ENCODE data around the gene CCNE1.

CCNE1 gene

GRCh38 chr19:29840066-29840950 lies 28.5 kb downstream of the CCNE1 start:
- no peak overlapping the region for H3K4me3 Mint-ChIP-seq
- no peaks in the 10 kb centered on the region for H3K27me3 Mint-ChIP-seq (ENCODE audit: low read depth)
- peak overlapping the region; percentile 41 for H3K27ac Mint-ChIP-seq
- H3K36me3 Mint-ChIP-seq (ENCODE audit: low read depth), result no peaks in the 10 kb centered on the region
- no peak for DNase-seq (ENCODE audit: low spot score)
- peaks cover 26% of the 10 kb centered on the region for H3K4me1 Mint-ChIP-seq (ENCODE audit: low read depth)
- H3K9me3 Mint-ChIP-seq, result no peaks in the 10 kb centered on the region

DNA sequence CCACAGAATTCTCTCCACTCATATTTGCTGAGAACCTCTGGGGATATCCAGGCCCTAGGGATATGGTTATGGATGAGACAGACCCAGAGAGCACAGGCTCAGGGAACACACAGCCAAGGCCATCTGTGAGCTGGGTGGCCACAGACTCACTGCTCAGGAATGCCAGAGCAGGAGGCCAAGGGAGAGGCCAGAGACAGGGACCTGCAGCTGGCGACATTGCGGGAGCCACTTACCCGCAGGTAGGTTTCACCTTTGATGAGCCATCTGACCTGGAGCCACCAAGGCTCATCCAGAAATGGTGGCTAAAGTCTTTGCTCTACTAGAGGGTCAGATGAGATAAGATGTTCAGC lies 29.4 kb downstream of the CCNE1 start:
- Mint-ChIP-seq H3K4me3 (no peak overlapping the region), H3K9me3 (no peaks in the 10 kb centered on the region), H3K27me3 (ENCODE audit: low read depth) (no peaks in the 10 kb centered on the region), H3K27ac (no peak overlapping the region), H3K4me1 (ENCODE audit: low read depth) (peaks cover 28% of the 10 kb centered on the region), H3K36me3 (ENCODE audit: low read depth) (no peaks in the 10 kb centered on the region)
- no peak for DNase-seq (ENCODE audit: low spot score)

GRCh38 chr19:29841559-29842367 lies 30.0 kb downstream of the CCNE1 start:
- no peak for DNase-seq (ENCODE audit: low spot score)
- no peak overlapping the region for H3K27ac Mint-ChIP-seq
- H3K9me3 Mint-ChIP-seq, result no peaks in the 10 kb centered on the region
- peaks cover 22% of the 10 kb centered on the region for H3K4me1 Mint-ChIP-seq (ENCODE audit: low read depth)
- no peaks in the 10 kb centered on the region for H3K36me3 Mint-ChIP-seq (ENCODE audit: low read depth)
- no peaks in the 10 kb centered on the region for H3K27me3 Mint-ChIP-seq (ENCODE audit: low read depth)
- H3K4me3 Mint-ChIP-seq, result no peak overlapping the region

- no peak for DNase-seq (ENCODE audit: low spot score)
- Mint-ChIP-seq H3K27me3 (ENCODE audit: low read depth) (peaks cover 2% of the 10 kb centered on the region), H3K9me3 (no peaks in the 10 kb centered on the region), H3K27ac (no peak overlapping the region), H3K4me3 (peak overlapping the region; percentile 20), H3K4me1 (ENCODE audit: low read depth) (peaks cover 14% of the 10 kb centered on the region), H3K36me3 (ENCODE audit: low read depth) (no peaks in the 10 kb centered on the region)
Measured at GRCh38 chr19:29842471-29843179, 30.8 kb downstream of the CCNE1 start.

- Mint-ChIP-seq H3K27ac (no peak overlapping the region), H3K4me3 (peak overlapping the region; percentile 76), H3K27me3 (ENCODE audit: low read depth) (peaks cover 2% of the 10 kb centered on the region), H3K36me3 (ENCODE audit: low read depth) (no peaks in the 10 kb centered on the region), H3K9me3 (no peaks in the 10 kb centered on the region), H3K4me1 (ENCODE audit: low read depth) (peaks cover 13% of the 10 kb centered on the region)
- DNase-seq (ENCODE audit: low spot score), result no peak
Measured at GRCh38 chr19:29843180-29844051, 31.6 kb downstream of the CCNE1 start.

DNA sequence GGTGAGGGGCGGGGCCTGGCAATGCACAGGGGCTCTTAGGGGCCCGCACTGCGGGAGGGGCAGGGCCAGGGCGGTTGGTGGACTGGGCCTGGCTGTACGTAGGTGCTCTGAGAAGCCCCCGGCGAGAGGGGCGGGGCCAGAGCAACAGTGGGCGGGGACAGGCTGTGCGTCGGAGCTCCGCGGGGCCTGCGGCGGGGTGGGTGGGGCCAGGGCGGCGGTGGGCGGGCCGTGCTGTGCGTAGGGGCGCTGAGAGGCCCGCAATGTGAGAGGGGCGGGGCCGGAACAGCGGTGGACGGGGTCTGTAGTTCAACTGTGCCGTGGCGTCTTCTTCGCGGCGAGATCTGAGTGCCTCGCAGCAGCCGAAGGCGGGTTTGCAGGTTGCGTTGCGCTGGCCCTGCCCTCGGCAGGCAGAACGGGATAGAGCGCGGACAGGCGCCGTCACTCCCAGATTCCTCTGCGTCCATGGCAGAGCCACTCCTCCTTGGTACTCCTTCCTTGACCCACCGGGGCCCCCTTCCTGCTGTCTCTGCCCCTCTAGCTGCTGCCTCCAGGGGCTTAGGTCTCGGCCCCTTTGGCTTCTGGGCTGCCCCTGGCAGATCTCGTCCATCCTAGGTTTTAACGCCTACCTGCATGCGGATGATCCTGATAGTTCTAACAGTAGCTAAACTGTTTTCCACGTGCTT lies 33.2 kb downstream of the CCNE1 start:
- H3K27me3 Mint-ChIP-seq (ENCODE audit: low read depth), result peaks cover 2% of the 10 kb centered on the region
- H3K9me3 Mint-ChIP-seq, result no peaks in the 10 kb centered on the region
- H3K36me3 Mint-ChIP-seq (ENCODE audit: low read depth), result no peaks in the 10 kb centered on the region
- peak overlapping the region; percentile 85 for H3K27ac Mint-ChIP-seq
- H3K4me3 Mint-ChIP-seq, result peak overlapping the region; percentile 95
- H3K4me1 Mint-ChIP-seq (ENCODE audit: low read depth), result peaks cover 13% of the 10 kb centered on the region
- DNase-seq (ENCODE audit: low spot score), result peak; percentile 91

DNA sequence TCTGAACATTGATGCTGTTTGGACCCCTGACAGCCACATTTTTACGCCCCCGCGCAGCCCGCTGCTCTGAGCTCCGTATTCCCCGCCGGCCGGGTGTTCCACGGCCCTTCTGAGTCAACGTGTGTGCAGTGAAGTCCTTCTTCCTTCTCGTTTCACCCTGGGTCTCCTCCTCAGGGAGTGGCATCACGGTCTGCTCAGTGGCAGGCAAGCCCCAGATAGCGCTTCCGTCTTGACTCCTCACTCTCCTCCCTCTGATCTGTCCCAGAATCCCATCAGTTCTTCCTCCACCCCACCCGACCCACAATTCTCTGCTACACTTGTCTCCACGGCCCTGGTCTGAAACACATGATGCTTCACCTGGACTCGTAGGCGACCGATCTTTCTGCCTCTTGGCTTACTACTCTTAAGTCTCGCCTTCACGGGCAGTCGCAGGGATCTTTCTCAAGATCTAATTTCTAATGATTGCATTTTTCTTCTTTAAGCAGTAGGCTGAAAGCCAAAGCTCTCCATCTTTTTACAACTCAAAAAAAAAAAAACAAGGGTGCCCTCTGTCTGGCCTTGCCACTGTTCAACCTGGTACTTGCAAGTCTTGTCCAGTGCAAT lies 33.9 kb downstream of the CCNE1 start:
- DNase-seq (ENCODE audit: low spot score), result peak; percentile 33
- Mint-ChIP-seq H3K4me1 (ENCODE audit: low read depth) (peaks cover 13% of the 10 kb centered on the region), H3K36me3 (ENCODE audit: low read depth) (no peaks in the 10 kb centered on the region), H3K27me3 (ENCODE audit: low read depth) (peaks cover 2% of the 10 kb centered on the region), H3K27ac (peak overlapping the region; percentile 85), H3K4me3 (peak overlapping the region; percentile 95), H3K9me3 (no peaks in the 10 kb centered on the region)

DNA sequence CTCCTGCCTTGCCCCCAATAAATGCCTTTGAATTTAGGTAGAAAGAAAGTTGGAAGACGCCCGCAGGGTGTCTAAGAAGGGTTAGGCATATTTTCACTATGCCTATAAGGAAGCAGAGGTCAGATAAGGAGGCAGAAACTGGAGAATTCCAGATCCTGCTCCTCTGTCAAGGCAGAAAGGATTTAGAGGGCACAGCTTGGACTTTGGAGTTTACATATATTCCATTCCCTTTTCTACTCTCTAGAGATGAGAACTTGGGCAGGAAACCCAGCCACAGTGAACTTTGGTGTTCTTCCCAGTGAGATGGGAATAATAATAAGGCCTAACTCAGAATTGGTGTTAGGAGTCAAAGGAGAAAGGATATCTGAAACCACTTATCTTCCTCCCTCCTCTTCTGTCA lies 37.4 kb downstream of the CCNE1 start:
- peaks cover 21% of the 10 kb centered on the region for H3K4me1 Mint-ChIP-seq (ENCODE audit: low read depth)
- H3K27ac Mint-ChIP-seq, result no peak overlapping the region
- no peak for DNase-seq (ENCODE audit: low spot score)
- no peak overlapping the region for H3K4me3 Mint-ChIP-seq
- no peaks in the 10 kb centered on the region for H3K36me3 Mint-ChIP-seq (ENCODE audit: low read depth)
- H3K27me3 Mint-ChIP-seq (ENCODE audit: low read depth), result peaks cover 2% of the 10 kb centered on the region
- no peaks in the 10 kb centered on the region for H3K9me3 Mint-ChIP-seq

GRCh38 chr19:29850482-29850881 lies 38.7 kb downstream of the CCNE1 start:
- Mint-ChIP-seq H3K27me3 (ENCODE audit: low read depth) (peaks cover 2% of the 10 kb centered on the region), H3K9me3 (no peaks in the 10 kb centered on the region), H3K4me1 (ENCODE audit: low read depth) (peaks cover 18% of the 10 kb centered on the region), H3K36me3 (ENCODE audit: low read depth) (no peaks in the 10 kb centered on the region), H3K27ac (no peak overlapping the region), H3K4me3 (no peak overlapping the region)
- DNase-seq (ENCODE audit: low spot score), result no peak

GRCh38 chr19:29851769-29852521 lies 40.2 kb downstream of the CCNE1 start:
- Mint-ChIP-seq H3K27me3 (ENCODE audit: low read depth) (peaks cover 2% of the 10 kb centered on the region), H3K36me3 (ENCODE audit: low read depth) (no peaks in the 10 kb centered on the region), H3K4me1 (ENCODE audit: low read depth) (peaks cover 11% of the 10 kb centered on the region), H3K27ac (no peak overlapping the region), H3K9me3 (no peaks in the 10 kb centered on the region), H3K4me3 (no peak overlapping the region)
- DNase-seq (ENCODE audit: low spot score), result peak; percentile 41

DNA sequence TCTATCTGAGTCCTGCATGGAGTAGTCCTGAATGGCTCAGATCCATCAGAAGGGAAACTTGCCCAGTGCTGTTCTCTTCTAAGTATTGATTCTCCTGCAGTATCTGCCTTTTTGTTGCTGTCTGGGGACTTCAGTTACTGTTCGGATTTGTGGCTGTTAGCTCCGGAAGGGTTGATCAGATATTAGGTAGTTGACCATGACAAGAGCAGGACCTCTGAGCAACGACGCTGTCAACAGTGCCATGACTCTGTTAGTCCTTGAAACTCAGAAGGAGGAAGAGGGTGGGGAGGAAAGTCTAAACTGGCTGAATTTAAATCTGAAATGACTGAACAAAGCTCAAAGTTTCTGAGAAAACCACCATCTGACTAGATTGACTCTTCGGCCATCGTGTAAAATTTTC lies 42.2 kb downstream of the CCNE1 start:
- no peak for DNase-seq (ENCODE audit: low spot score)
- Mint-ChIP-seq H3K9me3 (no peaks in the 10 kb centered on the region), H3K27ac (no peak overlapping the region), H3K27me3 (ENCODE audit: low read depth) (no peaks in the 10 kb centered on the region), H3K4me1 (ENCODE audit: low read depth) (peaks cover 11% of the 10 kb centered on the region), H3K4me3 (no peak overlapping the region), H3K36me3 (ENCODE audit: low read depth) (no peaks in the 10 kb centered on the region)

GRCh38 chr19:29855087-29855486 lies 43.3 kb downstream of the CCNE1 start:
- Mint-ChIP-seq H3K4me1 (ENCODE audit: low read depth) (peaks cover 11% of the 10 kb centered on the region), H3K27me3 (ENCODE audit: low read depth) (no peaks in the 10 kb centered on the region), H3K4me3 (no peak overlapping the region), H3K27ac (no peak overlapping the region), H3K9me3 (no peaks in the 10 kb centered on the region), H3K36me3 (ENCODE audit: low read depth) (no peaks in the 10 kb centered on the region)
- no peak for DNase-seq (ENCODE audit: low spot score)
